Transverse colon (tissue), 4 donors: ENCODE measurements around the gene RAB2B. TPM values are rescaled to one million over a fixed set of nuclear protein-coding genes. Genes with fewer than 3 reads are reported as not detected.

Experiments
- DNase-seq: peaks from one replicate; pipeline ENCODE4 v3.0.0-alpha.2; 2019
- H3K27ac ChIP-seq, 4 donors: fragments of 200-600 bp; sonication (generic); 2 replicates each; pipeline ENCODE4 v1.5.1; 2016 to 2018; ENCODE audit warnings: inconsistent platforms in 4 of 4
- H3K27me3 ChIP-seq: fragments of 200-600 bp; sonication (generic); 2 replicates; pipeline ENCODE4 v1.5.1; 2017; ENCODE audit warnings: inconsistent platforms
- H3K36me3 ChIP-seq, 4 donors: fragments of 200-600 bp; sonication (generic); 2 replicates each; pipeline ENCODE4 v1.5.1; 2017 to 2019; ENCODE audit warnings: inconsistent platforms in 4 of 4
- H3K4me1 ChIP-seq, 4 donors: fragments of 200-600 bp; sonication (generic); 2 replicates each; pipeline ENCODE4 v1.5.1; 2017 to 2020; ENCODE audit warnings: inconsistent platforms in 4 of 4
- H3K4me3 ChIP-seq, 4 donors: fragments of 200-600 bp; sonication (generic); 1 replicate in 1 of 4; 2 replicates in 3 of 4; pipeline versions ENCODE4 v1.5.1 to v1.6.1; 2017 to 2019; ENCODE audit warnings: inconsistent platforms in 4 of 4
- H3K9me3 ChIP-seq, 2 donors: fragments of 200-600 bp; sonication (generic); 2 replicates each; pipeline ENCODE4 v1.5.1; 2017 to 2019; ENCODE audit warnings: inconsistent platforms in 2 of 2
- CTCF ChIP-seq, 5 experiments: fragments of 200-600 bp in 3 of 5; fragments of 450-650 bp in 2 of 5; sonication (generic) in 3 of 5; IDR thresholded peaks; 1 replicate in 2 of 5; 2 replicates in 3 of 5; pipeline ENCODE4 v1.5.1; 2016 to 2017; ENCODE audit warnings: antibody characterized with exemption in 5 of 5, inconsistent platforms in 3 of 5, mild to moderate bottlenecking in 2 of 5, moderate library complexity in 1 of 5
- EP300 ChIP-seq: sonication (generic); formaldehyde crosslinking; IDR thresholded peaks from one replicate; pipeline ENCODE4 v1.6.1; 2017; ENCODE audit warnings: antibody characterized with exemption, low read depth
- POLR2A ChIP-seq: fragments of 450-650 bp; IDR thresholded peaks from one replicate; pipeline ENCODE4 v1.6.1; 2016; ENCODE audit warnings: antibody characterized with exemption, mild to moderate bottlenecking, moderate library complexity
- POLR2AphosphoS5 ChIP-seq, 3 donors: sonication (generic); formaldehyde crosslinking; IDR thresholded peaks; one replicate each; pipeline ENCODE4 v1.6.1; 2016; ENCODE audit warnings: antibody characterized with exemption in 3 of 3
- WGBS, 2 donors: methylation state at CpG; one replicate each; pipeline ENCODE4 v1.1.5; 2018; ENCODE audit warnings: low coverage in 1 of 2; 5-methylcytosine and 5-hydroxymethylcytosine counted together
- in situ Hi-C, 4 donors: fragments of 200-750 bp; cut with MboI; loops; one replicate each; pipeline versions ENCODE4 v1.15.0 to v1.15.1; 2017; ENCODE audit warnings: low sequenced_read_pairs in 3 of 4, low pct_ligation_motif_present in 1 of 4, low pct_unique_long_range_greater_than_20kb in 1 of 4
- intact Hi-C: fragments of 100-400 bp; cut with DNase I; formaldehyde crosslinking; loops from one replicate; pipeline ENCODE4 v1.15.1; 2023; ENCODE audit warnings: low total_unique reads
- total RNA-seq, 4 donors: library from RNA; depleted of rRNA; stranded (reverse); fragments of >200 nt; gene quantifications; one replicate each; pipeline ENCODE4 v1.1.0, GENCODE V29; 2016

RAB2B gene
- total RNA-seq, 4 donors from 2014 or later: 7.1 to 24.5 (median 13.7) TPM

- H3K9me3 ChIP-seq: no peaks in the 10 kb centered on the region
- H3K27ac ChIP-seq: no peak overlapping the region
- WGBS, 2 donors: 77 to 83% methylated on average over 1 to 2 of the region's 2 CpGs
- in situ Hi-C loops: no loop called here
- no peaks in the 10 kb centered on the region for H3K4me1 ChIP-seq
- no peak overlapping the region for H3K4me3 ChIP-seq
- no peak for TF ChIP-seq POLR2A
- TF ChIP-seq POLR2AphosphoS5 (IDR thresholded peaks at IDR 0.05): no peak
- TF ChIP-seq EP300: no peak
- TF ChIP-seq CTCF (IDR thresholded peaks at IDR 0.05): no peak
- intact Hi-C loops: no loop called here
- H3K36me3 ChIP-seq: no peaks in the 10 kb centered on the region
- H3K27me3 ChIP-seq: no peaks in the 10 kb centered on the region
- DNase-seq: no peak
Measured at GRCh38 chr14:21518725-21519124, 42.0 kb upstream of the RAB2B start.

- Histone ChIP-seq H3K27me3 (no peaks in the 10 kb centered on the region), H3K9me3 (no peaks in the 10 kb centered on the region), H3K36me3 (no peaks in the 10 kb centered on the region), H3K27ac (no peak overlapping the region), H3K4me1 (peaks cover 4 to 15% (median 12%) of the 10 kb centered on the region in 4 donors), H3K4me3 (no peak overlapping the region)
- TF ChIP-seq CTCF (IDR thresholded peaks at IDR 0.05): no peak
- no peak for TF ChIP-seq POLR2A
- no peak for TF ChIP-seq POLR2AphosphoS5 (IDR thresholded peaks at IDR 0.05)
- TF ChIP-seq EP300: no peak
- no peak for DNase-seq
- in situ Hi-C loops: no loop called here
- intact Hi-C loops: no loop called here
- 89% methylated on average over 1 of the region's 1 CpG; no CpG with 5 or more reads in 1 of the 2 donors for WGBS, 2 donors
Measured at GRCh38 chr14:21514341-21514740, 37.6 kb upstream of the RAB2B start.

GRCh38 chr14:21510735-21511657 lies 34.2 kb upstream of the RAB2B start, which contains the start of gene METTL3:
Gene METTL3 (minus strand): TSS chr14:21511340. CDS start chr14:21511223, 117 bp downstream.
- H3K4me3 ChIP-seq: peak within 1 kb of the TSS; percentile 75 to 95 (median 80)
- peaks cover 4 to 20% (median 17%) of the 10 kb centered on the region in 4 donors for H3K4me1 ChIP-seq
- no peaks in the 10 kb centered on the region for H3K27me3 ChIP-seq
- 0 to 1% methylated on average over 4 to 51 of the region's 53 CpGs for WGBS, 2 donors
- in situ Hi-C loops: no loop called here
- no peaks in the 10 kb centered on the region for H3K36me3 ChIP-seq
- no peaks in the 10 kb centered on the region for H3K9me3 ChIP-seq
- intact Hi-C loops: no loop called here
- peak within 1 kb of the TSS; percentile 85 to 90 (median 88) for H3K27ac ChIP-seq
- peak; percentile 98 for DNase-seq
- peak; percentile 56 to 83 (median 75) for TF ChIP-seq POLR2AphosphoS5 (IDR thresholded peaks at IDR 0.05)
- no peak for TF ChIP-seq EP300
- no peak for TF ChIP-seq CTCF (IDR thresholded peaks at IDR 0.05)
- TF ChIP-seq POLR2A: peak; percentile 64

GRCh38 chr14:21509432-21510143 lies 32.8 kb upstream of the RAB2B start:
- in situ Hi-C loops: no loop called here
- TF ChIP-seq EP300: no peak
- Histone ChIP-seq H3K27ac (no peak overlapping the region), H3K4me1 (peaks cover 4 to 27% (median 17%) of the 10 kb centered on the region in 4 donors), H3K27me3 (no peaks in the 10 kb centered on the region), H3K36me3 (no peaks in the 10 kb centered on the region), H3K9me3 (no peaks in the 10 kb centered on the region), H3K4me3 (peak overlapping the region in 1 of 4 donors; percentile 82)
- WGBS, 2 donors: 64 to 73% methylated on average over 6 of the region's 6 CpGs
- intact Hi-C loops: no loop called here
- no peak for DNase-seq
